T47D (cell line): ENCODE measurements around the gene PARP8.
A peak's percentile ranks its signal among the peaks of the same experiment; 100 is the strongest.

ENCODE experiments used
- DNase-seq, 2 experiments: peaks; one replicate each; pipeline versions ENCODE4 v3.0.0 to v3.0.0-alpha.2; 2011 to 2012; ENCODE audit warnings: low read depth in 1 of 2, low spot score in 1 of 2
- JUND ChIP-seq: IDR thresholded peaks from 2 replicates; pipeline ENCODE4 v1.6.1; 2012; ENCODE audit warnings: low read depth
- in situ Hi-C: cut with HindIII; loops from 2 replicates; pipeline ENCODE4 v1.10.0; 2016; ENCODE audit warnings: low sequenced_read_pairs, low pct_unique_long_range_greater_than_20kb

Gene PARP8

GRCh38 chr5:50722223-50722622, 55.8 kb downstream of the PARP8 start:
- TF ChIP-seq JUND = no peak
- no peak for DNase-seq
- in situ Hi-C loops = no loop called here

GRCh38 chr5:50724262-50724661, 57.8 kb downstream of the PARP8 start:
- no peak for TF ChIP-seq JUND
- DNase-seq = no peak
- in situ Hi-C loops = no loop called here

- in situ Hi-C loops = no loop called here
- no peak for TF ChIP-seq JUND
- no peak for DNase-seq
Measured at GRCh38 chr5:50725800-50726474, 59.5 kb downstream of the PARP8 start.

- in situ Hi-C loops = no loop called here
Measured at GRCh38 chr5:50726475-50727148, 60.2 kb downstream of the PARP8 start.

GRCh38 chr5:50727149-50727496, 60.7 kb downstream of the PARP8 start:
- no peak for DNase-seq
- no peak for TF ChIP-seq JUND
- in situ Hi-C loops = no loop called here

More at GRCh38 chr5:50726475-50727148, 60.2 kb downstream of the PARP8 start:
- no peak for TF ChIP-seq JUND
- DNase-seq = no peak

GRCh38 chr5:50727845-50728244, 61.4 kb downstream of the PARP8 start:
- DNase-seq = no peak
- in situ Hi-C loops = no loop called here
- no peak for TF ChIP-seq JUND

GRCh38 chr5:50730336-50730735, 63.9 kb downstream of the PARP8 start:
- DNase-seq = no peak
- in situ Hi-C loops = no loop called here
- TF ChIP-seq JUND = no peak

- no peak for DNase-seq
- no peak for TF ChIP-seq JUND
- in situ Hi-C loops = no loop called here
Measured at GRCh38 chr5:50730841-50731240, 64.4 kb downstream of the PARP8 start.

- no peak for TF ChIP-seq JUND
- in situ Hi-C loops = no loop called here
- DNase-seq = no peak
Measured at GRCh38 chr5:50733741-50734140, 67.3 kb downstream of the PARP8 start.

- TF ChIP-seq JUND = no peak
- in situ Hi-C loops = no loop called here
- DNase-seq = no peak
Measured at GRCh38 chr5:50738864-50739263, 72.4 kb downstream of the PARP8 start.

- no peak for TF ChIP-seq JUND
- DNase-seq = no peak
- in situ Hi-C loops = no loop called here
Measured at GRCh38 chr5:50740832-50741231, 74.4 kb downstream of the PARP8 start.

GRCh38 chr5:50744776-50745175, 78.3 kb downstream of the PARP8 start:
- in situ Hi-C loops = no loop called here
- TF ChIP-seq JUND = no peak
- peak in 1 of 2 experiments; percentile 7 for DNase-seq

- TF ChIP-seq JUND = no peak
- in situ Hi-C loops = no loop called here
- DNase-seq = no peak
Measured at GRCh38 chr5:50745221-50745910, 78.9 kb downstream of the PARP8 start.
